ENCODE measurements around the gene CDKAL1. TPM values are rescaled to one million over a fixed set of nuclear protein-coding genes. Genes with fewer than 3 reads are reported as not detected.

Gene CDKAL1
- total and polyA plus RNA-seq, 9 of the 15 experiments (the other 6 are each of a cell fraction or from before 2014, with no cell fraction given), result 11.2 to 36.3 (median 20.1) TPM

DNA sequence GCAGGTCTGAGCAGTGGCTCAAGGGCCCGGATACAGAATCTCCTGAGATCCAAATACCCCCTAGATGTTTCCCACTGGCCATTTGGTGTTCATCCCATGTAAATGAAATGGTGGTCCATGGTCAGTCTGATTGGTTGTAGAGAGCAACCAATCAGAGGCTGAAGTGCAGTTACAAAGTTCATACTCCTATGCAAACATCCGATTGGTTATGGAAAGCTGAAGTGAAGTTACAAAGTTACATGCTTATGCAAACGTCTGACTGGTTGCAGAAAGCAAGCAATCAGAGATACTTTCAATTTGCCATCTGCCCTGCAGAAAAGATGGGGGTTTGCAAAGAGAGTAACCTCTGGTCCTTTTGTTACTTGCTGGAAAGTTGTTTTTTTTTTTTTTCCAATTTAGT is 313.6 kb downstream of the CDKAL1 start (continued):
- TF ChIP-seq, protein P1, sequence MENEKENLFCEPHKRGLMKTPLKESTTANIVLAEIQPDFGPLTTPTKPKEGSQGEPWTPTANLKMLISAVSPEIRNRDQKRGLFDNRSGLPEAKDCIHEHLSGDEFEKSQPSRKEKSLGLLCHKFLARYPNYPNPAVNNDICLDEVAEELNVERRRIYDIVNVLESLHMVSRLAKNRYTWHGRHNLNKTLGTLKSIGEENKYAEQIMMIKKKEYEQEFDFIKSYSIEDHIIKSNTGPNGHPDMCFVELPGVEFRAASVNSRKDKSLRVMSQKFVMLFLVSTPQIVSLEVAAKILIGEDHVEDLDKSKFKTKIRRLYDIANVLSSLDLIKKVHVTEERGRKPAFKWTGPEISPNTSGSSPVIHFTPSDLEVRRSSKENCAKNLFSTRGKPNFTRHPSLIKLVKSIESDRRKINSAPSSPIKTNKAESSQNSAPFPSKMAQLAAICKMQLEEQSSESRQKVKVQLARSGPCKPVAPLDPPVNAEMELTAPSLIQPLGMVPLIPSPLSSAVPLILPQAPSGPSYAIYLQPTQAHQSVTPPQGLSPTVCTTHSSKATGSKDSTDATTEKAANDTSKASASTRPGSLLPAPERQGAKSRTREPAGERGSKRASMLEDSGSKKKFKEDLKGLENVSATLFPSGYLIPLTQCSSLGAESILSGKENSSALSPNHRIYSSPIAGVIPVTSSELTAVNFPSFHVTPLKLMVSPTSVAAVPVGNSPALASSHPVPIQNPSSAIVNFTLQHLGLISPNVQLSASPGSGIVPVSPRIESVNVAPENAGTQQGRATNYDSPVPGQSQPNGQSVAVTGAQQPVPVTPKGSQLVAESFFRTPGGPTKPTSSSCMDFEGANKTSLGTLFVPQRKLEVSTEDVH (IDR thresholded peaks at IDR 0.05; ENCODE audit: low read depth, partially characterized antibody), result no peak
- no peak for TF ChIP-seq MLLT1 (IDR thresholded peaks at IDR 0.05)
- no peak for TF ChIP-seq ZNF57 (CRISPR knock-in tag; IDR thresholded peaks at IDR 0.05)
- TF ChIP-seq SIX5 (IDR thresholded peaks at IDR 0.05; ENCODE audit: borderline replicate concordance in 1 of 2, insufficient read depth in 1 of 2, low read depth in 1 of 2, low read length in 2 of 2), result no peak
- TF ChIP-seq TFAM (CRISPR knock-in tag; conservative IDR thresholded peaks at IDR 0.05), result no peak
- TF ChIP-seq ZNF778 (CRISPR knock-in tag; IDR thresholded peaks at IDR 0.05), result no peak
- TF ChIP-seq, protein P2, sequence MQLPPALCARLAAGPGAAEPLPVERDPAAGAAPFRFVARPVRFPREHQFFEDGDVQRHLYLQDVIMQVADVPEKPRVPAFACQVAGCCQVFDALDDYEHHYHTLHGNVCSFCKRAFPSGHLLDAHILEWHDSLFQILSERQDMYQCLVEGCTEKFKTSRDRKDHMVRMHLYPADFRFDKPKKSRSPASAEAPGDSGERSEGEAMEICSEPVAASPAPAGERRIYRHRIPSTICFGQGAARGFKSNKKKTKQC (CRISPR knock-in tag; IDR thresholded peaks at IDR 0.05), result no peak
- no peak for TF ChIP-seq POLR3A (IDR thresholded peaks at IDR 0.05; ENCODE audit: borderline replicate concordance, extremely low read depth, insufficient read depth, insufficient read length)
- TF ChIP-seq ZNF165 (CRISPR knock-in tag; IDR thresholded peaks at IDR 0.05; ENCODE audit: borderline replicate concordance), result no peak

All from K562 (cell line).